HEK293T (cell line): ENCODE measurements around the gene YPEL5.
A peak's percentile ranks its signal among the peaks of the same experiment; 100 is the strongest.

Experiments used
- CTCF ChIA-PET: fragments of 350-600 bp; formaldehyde crosslinking; extraction: SDS; loops from one replicate; lab custom pipeline; 2021; ENCODE audit warnings: antibody characterized with exemption, inconsistent platforms; lab: Yijun Ruan, JAX
- POLR2A ChIA-PET: fragments of 350-600 bp; formaldehyde crosslinking; extraction: SDS; loops from one replicate; lab custom pipeline; 2020; ENCODE audit warnings: antibody characterized with exemption, inconsistent platforms; lab: Yijun Ruan, JAX
- DNase-seq: peaks from one replicate; pipeline ENCODE4 v3.0.0; 2012; ENCODE audit warnings: mixed read lengths; ENCODE audit errors: extremely low spot score
- ARNT ChIP-seq: fragments of 450-650 bp; IDR thresholded peaks from 2 replicates; pipeline ENCODE4 v1.6.1; 2017; ENCODE audit warnings: mild to moderate bottlenecking
- BHLHE40 ChIP-seq: fragments of 450-650 bp; IDR thresholded peaks from 2 replicates; pipeline ENCODE4 v1.6.1; 2016; ENCODE audit warnings: mild to moderate bottlenecking, moderate library complexity, borderline replicate concordance
- CTBP1 ChIP-seq: fragments of 450-650 bp; IDR thresholded peaks from 2 replicates; pipeline ENCODE4 v1.6.1; 2016; ENCODE audit warnings: borderline replicate concordance
- ELF4 ChIP-seq: fragments of 450-650 bp; IDR thresholded peaks from 2 replicates; pipeline ENCODE4 v1.6.1; 2017; ENCODE audit warnings: antibody characterized with exemption
- FOXA1 ChIP-seq: fragments of 450-650 bp; IDR thresholded peaks from 2 replicates; pipeline ENCODE4 v1.6.1; 2016; ENCODE audit warnings: mild to moderate bottlenecking
- FOXK2 ChIP-seq: fragments of 450-650 bp; IDR thresholded peaks from 2 replicates; pipeline ENCODE4 v1.6.1; 2016; ENCODE audit warnings: mild to moderate bottlenecking
- FOXM1 ChIP-seq: fragments of 450-650 bp; IDR thresholded peaks from 2 replicates; pipeline ENCODE4 v1.6.1; 2017; ENCODE audit warnings: mild to moderate bottlenecking, borderline replicate concordance
- HDGF ChIP-seq: fragments of 450-650 bp; IDR thresholded peaks from 2 replicates; pipeline ENCODE4 v1.6.1; 2017; ENCODE audit warnings: antibody characterized with exemption, borderline replicate concordance
- L3MBTL2 ChIP-seq: fragments of 450-650 bp; conservative IDR thresholded peaks from 2 replicates; pipeline ENCODE4 v1.6.1; 2016; ENCODE audit warnings: mild to moderate bottlenecking
- LEF1 ChIP-seq: fragments of 450-650 bp; IDR thresholded peaks from 2 replicates; pipeline ENCODE4 v1.6.1; 2017; ENCODE audit warnings: mild to moderate bottlenecking, borderline replicate concordance
- NFRKB ChIP-seq: fragments of 450-650 bp; IDR thresholded peaks from 2 replicates; pipeline ENCODE4 v1.6.1; 2016; ENCODE audit warnings: mild to moderate bottlenecking, moderate library complexity
- SP1 ChIP-seq: fragments of 450-650 bp; IDR thresholded peaks from 2 replicates; pipeline ENCODE4 v1.6.1; 2017
- SUZ12 ChIP-seq: fragments of 450-650 bp; IDR thresholded peaks from 2 replicates; pipeline ENCODE4 v1.6.1; 2016; ENCODE audit warnings: mild to moderate bottlenecking
- TARDBP ChIP-seq: fragments of 450-650 bp; IDR thresholded peaks from 2 replicates; pipeline ENCODE4 v1.6.1; 2016
- ZNF384 ChIP-seq: fragments of 450-650 bp; IDR thresholded peaks from 2 replicates; pipeline ENCODE4 v1.6.1; 2016
- TF ChIP-seq, protein P1 (sequence below): fragments of 450-650 bp; IDR thresholded peaks from 2 replicates; pipeline ENCODE4 v1.6.1; 2016

The YPEL5 gene

DNA sequence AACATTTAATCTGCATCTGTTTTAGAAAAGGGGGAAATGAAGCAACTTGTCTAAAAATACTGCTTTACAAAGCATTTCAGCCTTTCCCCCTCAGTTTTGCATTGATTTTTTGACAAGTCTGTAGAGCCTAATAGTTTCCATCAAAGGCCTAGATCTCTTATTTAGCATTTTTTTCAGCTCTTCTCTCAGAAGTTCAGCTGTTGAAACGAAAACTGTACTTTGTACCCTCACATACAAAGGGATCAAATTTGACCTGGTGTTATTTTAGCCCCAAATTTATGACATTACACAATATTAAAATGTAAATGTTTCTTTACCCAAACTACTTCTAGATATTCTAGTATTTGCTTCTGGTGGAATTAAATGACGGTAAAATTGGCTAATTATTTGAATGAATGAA lies 13.0 kb downstream of the YPEL5 start:
- TF ChIP-seq LEF1 = no peak
- TF ChIP-seq ZNF384 = no peak
- no peak for TF ChIP-seq ARNT
- no peak for TF ChIP-seq FOXK2
- TF ChIP-seq CTBP1 = no peak
- TF ChIP-seq, protein P1, sequence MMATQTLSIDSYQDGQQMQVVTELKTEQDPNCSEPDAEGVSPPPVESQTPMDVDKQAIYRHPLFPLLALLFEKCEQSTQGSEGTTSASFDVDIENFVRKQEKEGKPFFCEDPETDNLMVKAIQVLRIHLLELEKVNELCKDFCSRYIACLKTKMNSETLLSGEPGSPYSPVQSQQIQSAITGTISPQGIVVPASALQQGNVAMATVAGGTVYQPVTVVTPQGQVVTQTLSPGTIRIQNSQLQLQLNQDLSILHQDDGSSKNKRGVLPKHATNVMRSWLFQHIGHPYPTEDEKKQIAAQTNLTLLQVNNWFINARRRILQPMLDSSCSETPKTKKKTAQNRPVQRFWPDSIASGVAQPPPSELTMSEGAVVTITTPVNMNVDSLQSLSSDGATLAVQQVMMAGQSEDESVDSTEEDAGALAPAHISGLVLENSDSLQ = no peak
- TF ChIP-seq FOXM1 = no peak
- no peak for TF ChIP-seq HDGF
- TF ChIP-seq SUZ12 = no peak
- no peak for TF ChIP-seq TARDBP
- no peak for TF ChIP-seq BHLHE40
- no peak for TF ChIP-seq L3MBTL2
- TF ChIP-seq FOXA1 = no peak
- no peak for TF ChIP-seq NFRKB
- TF ChIP-seq SP1 = no peak
- no peak for TF ChIP-seq ELF4
- ChIA-PET CTCF (no interaction called here), POLR2A (no interaction called here)
- DNase-seq = no peak

DNA sequence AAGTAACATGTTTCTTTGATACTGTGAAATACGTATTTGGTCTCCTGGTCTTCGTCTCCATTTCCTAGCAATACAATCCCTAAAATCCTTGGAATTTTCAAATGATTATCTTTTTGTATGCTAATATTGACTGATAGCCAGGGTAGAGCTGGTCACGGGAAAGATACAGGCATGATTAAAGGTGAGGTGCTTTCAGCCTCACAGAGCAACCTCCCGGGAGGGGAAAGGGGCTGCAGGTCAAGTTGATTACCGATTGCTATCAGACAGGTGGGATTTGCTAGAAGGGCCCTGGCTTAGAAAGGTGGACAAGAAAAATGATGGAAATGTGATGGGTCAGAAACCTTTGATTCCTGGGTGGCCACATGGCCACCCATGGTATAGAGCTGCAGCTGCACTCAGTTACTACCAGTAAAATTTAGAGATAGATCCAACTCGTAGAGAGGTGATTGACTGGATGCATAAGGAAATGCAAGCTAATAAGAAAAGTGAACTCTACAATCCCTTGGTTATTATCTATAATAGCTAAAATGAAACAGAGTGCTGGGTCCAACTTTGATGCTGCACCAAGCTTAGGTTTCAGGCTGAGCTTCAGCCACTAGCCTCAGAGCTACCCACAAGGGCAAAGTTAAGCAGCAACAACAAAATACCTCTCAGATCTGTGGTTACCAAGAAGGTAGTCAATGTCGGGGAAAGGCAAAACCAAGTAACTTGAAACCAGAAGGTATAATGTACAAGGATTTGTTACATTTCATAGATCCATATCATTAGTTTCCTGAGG lies 15.3 kb downstream of the YPEL5 start:
- TF ChIP-seq L3MBTL2 (no peak), ZNF384 (no peak), NFRKB (no peak), FOXM1 (no peak), BHLHE40 (no peak), ELF4 (no peak), FOXK2 (no peak), HDGF (no peak), FOXA1 (no peak), LEF1 (no peak), ARNT (no peak), SUZ12 (no peak), SP1 (no peak), CTBP1 (no peak), TARDBP (no peak)
- TF ChIP-seq, protein P1 = no peak
- ChIA-PET POLR2A (no interaction called here), CTCF (interaction anchor here (0.7 to 1.0 kb wide), 4 partner anchors 9 to 549 kb away, joined by 3 to 5 read pairs (median 4); no protein-coding TSS in a partner anchor)
- no peak for DNase-seq

DNA sequence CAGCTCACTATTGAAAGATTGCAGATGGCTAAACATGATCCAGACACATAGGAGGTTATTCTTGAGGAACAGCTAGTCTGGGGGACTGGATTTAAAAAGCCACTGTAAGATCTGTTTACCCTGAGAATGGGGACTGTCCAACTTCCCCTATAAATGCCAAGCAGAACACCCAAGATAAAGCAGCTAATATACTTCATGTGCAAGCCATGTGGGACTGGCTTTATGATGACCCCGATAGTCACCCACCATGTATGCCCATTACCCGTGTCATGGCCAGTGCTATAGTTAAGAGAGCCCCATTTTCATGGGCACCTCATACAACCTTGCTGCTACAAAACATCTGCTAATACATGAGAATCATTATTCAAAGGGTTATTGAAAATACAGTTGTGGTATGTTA lies 16.0 kb downstream of the YPEL5 start:
- TF ChIP-seq L3MBTL2 (no peak), LEF1 (no peak), CTBP1 (no peak), ARNT (no peak), ZNF384 (no peak), SP1 (no peak)
- ChIA-PET POLR2A (no interaction called here), CTCF (interaction anchor here (0.9 to 1.0 kb wide), 3 partner anchors 9 to 549 kb away, joined by 3 to 5 read pairs (median 4); no protein-coding TSS in a partner anchor)

DNA sequence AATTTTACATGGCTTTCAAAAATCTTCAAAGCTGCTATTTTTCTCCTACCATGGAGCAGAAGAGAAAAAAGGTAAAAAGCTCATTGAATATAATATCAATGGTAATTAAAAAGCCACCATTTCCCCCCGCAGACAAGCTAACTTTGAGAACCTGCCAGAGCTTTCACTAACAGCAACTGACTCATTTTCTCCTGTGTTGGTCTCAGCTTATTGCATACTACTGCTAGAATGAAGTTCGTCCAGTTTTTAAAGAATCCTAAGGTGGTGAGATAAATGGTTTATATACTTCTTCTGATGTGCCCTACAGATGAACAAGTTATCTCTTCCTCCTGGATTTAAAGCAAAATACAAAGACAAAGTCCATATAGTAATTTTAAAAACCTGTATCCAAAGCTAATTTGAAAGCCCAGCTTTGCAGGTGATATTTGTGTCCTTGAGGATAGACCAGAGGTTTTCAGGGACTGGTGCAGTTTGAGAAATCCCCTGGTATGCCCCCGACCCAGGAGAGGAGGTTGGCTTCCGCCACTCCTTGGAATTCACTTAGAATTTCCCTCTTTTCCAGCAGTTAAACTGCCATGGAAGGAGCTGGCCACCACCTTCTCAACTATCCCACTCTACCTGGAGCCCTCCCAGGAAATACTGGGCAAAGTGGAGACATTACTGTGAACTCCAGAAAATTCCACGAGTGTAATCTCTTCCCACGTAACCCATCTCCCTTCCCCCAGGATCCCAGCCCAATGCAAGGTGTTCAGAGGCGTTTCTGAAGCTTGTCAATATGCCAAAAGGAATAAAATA lies 17.5 kb downstream of the YPEL5 start:
- no peak for DNase-seq
- ChIA-PET POLR2A (interaction anchor here (0.7 to 1.2 kb wide), 2 partner anchors 17 to 18 kb away, joined by 3 to 4 read pairs; partner anchors contain the start of gene YPEL5), CTCF (interaction anchor here (0.5 to 2.8 kb wide), 22 partner anchors 9 to 1169 kb away, joined by 3 to 53 read pairs (median 4); no protein-coding TSS in a partner anchor)
- no peak for TF ChIP-seq CTBP1
- TF ChIP-seq FOXM1 = no peak
- no peak for TF ChIP-seq HDGF
- no peak for TF ChIP-seq ZNF384
- no peak for TF ChIP-seq FOXK2
- TF ChIP-seq FOXA1 = no peak
- TF ChIP-seq ARNT = no peak
- TF ChIP-seq SP1 = no peak
- TF ChIP-seq L3MBTL2 = no peak
- TF ChIP-seq ELF4 = no peak
- TF ChIP-seq SUZ12 = no peak
- TF ChIP-seq, protein P1 = no peak
- no peak for TF ChIP-seq TARDBP
- TF ChIP-seq LEF1 = no peak
- no peak for TF ChIP-seq BHLHE40
- no peak for TF ChIP-seq NFRKB

More for the DNA sequence above, 16.0 kb downstream of the YPEL5 start:
- DNase-seq = no peak

DNA sequence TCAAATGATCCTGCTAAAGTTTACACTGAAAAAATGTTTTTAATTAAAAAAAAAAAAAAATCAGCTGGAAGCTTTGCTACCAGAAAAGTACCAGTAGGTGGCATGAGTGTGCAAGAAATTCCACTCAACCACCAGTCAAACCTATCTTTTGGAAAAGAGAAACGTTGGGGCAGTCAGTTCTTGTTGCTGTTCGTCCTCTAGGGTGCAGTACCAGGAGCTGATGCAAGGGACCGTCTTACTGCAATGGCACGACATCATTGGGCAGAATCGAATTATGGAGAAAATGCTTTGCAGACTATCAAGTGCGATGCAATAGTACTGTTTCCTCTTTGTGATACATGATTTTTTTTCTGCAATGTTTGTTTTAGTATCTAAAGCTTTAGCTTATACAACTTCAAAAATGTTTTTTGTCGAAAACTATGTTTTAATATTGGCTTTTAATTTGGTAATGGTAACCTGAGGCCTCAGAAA lies 18.3 kb downstream of the YPEL5 start:
- peak; percentile 94 for TF ChIP-seq ZNF384
- TF ChIP-seq TARDBP = no peak
- peak; percentile 88 for DNase-seq
- ChIA-PET CTCF (interaction anchor here (0.5 to 2.8 kb wide), 26 partner anchors 10 to 707 kb away, joined by 3 to 53 read pairs (median 5); no protein-coding TSS in a partner anchor), POLR2A (interaction anchor here (0.7 to 1.2 kb wide), 2 partner anchors 17 to 18 kb away, joined by 3 to 4 read pairs; partner anchors contain the start of gene YPEL5)
